ENCODE data around the gene GRIK3.

Gene GRIK3

DNA sequence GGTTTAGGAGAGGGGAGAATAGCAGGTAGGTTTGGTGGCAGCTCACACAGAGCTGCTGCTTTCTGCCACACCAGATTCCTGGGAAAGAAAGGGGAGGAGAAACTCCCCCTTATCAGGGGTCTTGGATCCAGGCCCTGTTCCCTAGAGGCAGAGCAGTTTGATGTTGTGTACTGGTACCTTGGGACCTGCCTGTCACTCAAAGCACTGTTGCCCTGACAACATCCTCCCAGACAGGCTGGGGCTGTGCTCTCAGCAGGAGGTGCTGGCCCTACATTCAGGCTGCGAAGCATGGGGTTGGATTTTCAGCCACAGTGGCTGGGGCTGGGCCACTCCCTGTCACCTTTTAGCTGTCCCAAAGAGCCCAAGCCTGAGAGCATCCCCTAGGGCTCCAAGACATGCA lies 188.0 kb downstream of the GRIK3 start:
- DNase-seq = no peak

DNA sequence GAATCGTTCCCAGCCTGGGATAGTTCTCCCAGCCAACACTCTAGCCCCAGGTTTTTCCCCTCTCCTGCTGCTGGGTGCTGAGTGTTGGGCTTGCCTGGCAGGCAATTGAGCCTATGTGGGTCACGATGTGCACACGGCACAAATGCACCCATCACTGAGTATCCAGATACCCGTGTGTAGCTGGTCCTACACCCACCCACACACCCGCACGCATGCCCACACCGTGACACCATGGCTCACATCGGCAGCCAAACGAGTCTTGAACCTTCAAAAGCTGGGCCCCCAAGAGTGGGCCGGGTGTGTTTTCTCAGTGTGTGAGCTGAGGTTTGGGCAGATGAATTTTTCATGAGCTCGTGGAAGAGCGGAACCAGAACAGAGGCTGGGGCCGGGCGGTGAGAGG lies 188.5 kb downstream of the GRIK3 start:
- no peak for DNase-seq

- DNase-seq = no peak
Observed at GRCh38 chr1:36844917-36845316, 189.4 kb downstream of the GRIK3 start.

- no peak for DNase-seq
Observed at GRCh38 chr1:36843906-36844610, 190.3 kb downstream of the GRIK3 start.

DNA sequence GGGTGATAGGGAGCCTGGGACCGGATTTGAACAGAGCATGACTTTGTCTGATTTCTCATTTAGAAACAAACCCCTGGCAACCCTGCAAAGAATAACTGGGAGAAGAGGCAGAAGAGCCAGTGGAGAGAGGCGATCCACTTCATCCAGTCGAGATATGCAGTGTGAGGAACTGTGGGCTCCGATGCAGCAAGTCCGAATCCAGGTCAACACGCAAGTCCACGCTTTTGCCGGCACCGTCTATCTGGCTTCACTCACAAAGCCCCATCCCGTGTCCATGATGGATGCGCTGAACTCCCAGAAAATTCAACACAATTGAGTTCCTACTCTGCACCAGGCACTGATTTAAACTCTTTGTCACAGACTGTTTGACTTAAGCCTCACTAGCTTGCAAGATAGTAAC lies 191.3 kb downstream of the GRIK3 start:
- no peak for DNase-seq

DNA sequence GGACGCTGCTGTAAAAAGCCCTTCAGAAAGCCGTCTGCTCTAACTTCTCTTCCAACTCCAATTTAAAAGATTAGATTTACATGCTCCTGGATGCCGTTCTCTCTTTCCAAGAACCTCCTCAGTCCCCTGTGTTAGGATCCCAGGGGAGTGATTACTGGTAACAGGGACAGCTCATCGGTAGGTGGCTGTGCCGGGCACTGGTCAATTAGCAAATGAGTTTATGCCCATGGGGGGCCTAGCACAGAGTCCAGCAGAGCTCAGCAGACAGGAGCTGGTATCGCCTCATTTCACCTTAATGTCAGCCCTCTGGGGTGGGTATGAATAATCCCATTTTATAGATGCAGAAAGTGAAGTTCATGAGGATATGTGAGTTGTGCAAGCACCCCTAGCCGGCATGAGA lies 191.9 kb downstream of the GRIK3 start:
- no peak for DNase-seq

DNA sequence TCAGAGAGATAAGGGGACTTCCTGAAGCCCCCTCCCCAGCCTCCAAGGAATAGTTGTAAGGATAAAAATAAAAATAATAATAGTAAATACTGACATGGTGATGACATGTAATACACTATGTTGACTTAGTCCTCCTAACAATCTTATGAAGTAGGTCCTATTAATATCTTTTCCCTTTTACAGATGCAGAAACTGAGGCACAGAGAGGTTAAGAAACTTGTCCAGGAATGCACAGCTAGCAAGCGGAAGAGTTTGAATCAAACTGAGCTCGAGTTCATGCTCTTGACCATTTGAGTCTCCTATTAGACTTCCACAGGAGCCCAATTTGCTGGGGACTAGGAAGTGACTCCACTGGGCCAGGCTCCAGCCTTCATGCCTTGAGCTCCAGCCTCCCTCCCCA lies 194.8 kb downstream of the GRIK3 start:
- DNase-seq = no peak

DNA sequence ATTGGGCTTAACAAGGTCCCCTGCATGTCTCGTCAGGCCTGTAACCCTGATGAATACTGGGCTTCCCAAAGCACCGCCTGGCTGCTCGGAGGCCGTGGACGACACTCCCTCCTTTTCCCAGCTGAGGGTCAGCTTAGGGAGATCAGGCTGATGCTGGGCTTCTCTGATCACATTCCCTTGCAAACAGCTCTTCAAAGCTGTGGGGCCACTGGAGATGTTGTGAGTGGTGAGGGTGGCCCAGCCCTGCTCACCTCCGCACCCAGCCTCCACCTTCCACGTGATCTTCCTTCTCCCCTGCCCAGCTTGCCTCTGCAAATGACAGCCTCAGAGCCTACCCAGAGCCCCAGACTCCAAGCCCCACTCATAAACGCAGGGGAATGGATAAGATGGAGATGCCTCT lies 195.4 kb downstream of the GRIK3 start:
- no peak for DNase-seq

DNA sequence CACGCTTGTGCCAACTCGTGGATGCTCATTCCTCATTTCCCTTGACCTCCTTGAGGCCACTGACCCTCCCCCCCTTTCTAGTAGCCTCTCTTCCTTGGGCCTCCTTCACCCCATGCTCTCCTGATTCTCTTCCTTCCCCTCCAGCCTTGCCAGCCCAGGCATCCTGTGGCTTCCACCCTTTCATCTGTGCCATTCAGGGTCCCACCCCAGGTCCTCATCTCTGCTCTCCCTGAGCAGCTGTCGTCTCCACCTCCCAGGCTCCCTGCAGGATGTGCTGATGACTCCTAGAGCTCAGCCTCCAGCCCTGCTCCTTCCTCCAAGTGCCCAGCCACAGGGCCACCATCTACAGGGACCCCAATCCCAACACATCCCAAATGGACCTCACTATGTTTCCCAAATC lies 197.4 kb downstream of the GRIK3 start:
- no peak for DNase-seq

DNA sequence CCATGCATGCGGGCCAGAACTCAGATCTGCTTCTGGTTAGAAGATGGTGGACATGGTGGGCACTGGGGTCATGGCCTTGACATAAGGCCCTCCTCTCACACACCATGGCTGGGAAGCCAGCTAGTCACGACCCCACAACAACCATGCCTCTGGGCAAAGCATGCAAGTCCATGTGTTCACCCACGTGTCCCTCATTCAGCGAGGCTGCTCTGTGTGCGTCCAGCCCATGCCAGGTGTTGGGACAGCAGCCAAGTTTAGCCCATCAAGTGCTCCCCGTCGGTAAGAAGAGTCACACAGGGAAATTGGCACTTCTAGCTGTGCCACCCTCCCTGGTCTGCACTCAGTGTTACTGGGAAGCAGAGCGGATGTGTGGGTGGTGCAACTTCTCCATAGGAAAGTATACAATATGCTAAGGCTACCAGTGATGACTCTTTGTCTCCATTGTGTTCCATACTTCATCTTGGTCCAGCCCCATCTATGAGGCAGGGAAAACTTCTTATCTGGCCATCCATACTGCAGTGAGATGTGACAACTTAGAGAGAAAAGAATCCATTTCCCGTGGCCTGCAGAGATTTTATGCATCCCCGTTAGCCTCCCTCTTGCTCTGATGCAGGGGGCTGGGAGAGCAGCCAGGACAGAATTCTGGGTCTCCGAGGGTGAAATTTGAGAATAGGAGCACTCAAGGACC lies 198.0 kb downstream of the GRIK3 start:
- DNase-seq = no peak

GRCh38 chr1:36835696-36836095 lies 198.6 kb downstream of the GRIK3 start:
- no peak for DNase-seq

DNA sequence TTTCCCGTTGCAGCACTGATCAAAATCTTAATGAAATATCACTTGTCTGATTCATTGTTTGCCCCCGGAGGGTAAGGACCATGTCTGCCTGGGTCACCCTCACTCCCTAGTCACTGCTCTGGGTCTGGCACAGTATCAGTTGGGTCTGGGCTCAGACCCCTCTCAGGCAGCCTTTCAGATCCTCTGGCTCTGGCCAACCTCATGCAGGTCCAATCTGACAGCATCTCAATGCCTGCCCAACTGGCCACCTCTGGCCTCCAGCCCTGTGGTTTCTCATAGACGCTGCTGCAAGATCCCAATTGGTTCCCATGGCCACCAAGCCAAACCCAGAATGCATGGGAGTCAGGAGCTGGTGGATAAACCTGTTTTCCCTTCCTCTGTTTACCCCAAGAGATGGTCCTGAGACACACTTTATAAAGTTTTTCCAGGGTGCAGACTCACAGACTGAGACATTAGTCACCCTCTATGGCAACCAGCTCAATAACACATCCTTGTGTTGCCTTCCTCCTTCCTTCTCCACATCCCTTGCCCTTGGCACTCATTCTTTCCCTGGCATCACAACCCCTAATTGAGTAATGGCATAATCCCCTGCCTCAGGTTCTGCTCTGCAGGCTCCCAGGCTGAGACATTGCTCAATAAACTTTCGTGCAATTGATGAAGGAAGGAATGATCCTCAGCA lies 199.2 kb downstream of the GRIK3 start:
- DNase-seq = no peak

DNA sequence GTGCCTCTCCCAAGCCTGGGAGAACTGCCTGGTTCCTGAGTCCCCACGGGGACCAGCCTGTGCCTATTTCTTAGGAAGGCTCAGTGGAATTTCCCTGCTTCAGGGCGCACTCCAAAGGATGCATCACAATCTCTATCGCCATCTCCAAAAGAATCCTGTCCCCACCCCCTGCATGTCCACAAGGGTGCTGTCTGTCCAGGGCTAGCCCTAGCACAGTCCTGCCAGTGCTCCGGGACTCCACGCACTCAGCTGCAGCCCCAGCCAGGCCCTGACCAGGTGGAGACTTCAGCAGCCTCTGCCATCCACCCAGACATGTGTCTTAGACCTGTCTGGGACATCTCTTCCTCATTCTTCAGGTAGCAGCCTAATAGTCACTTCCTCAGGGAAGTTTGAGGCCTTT lies 199.7 kb downstream of the GRIK3 start:
- no peak for DNase-seq

DNA sequence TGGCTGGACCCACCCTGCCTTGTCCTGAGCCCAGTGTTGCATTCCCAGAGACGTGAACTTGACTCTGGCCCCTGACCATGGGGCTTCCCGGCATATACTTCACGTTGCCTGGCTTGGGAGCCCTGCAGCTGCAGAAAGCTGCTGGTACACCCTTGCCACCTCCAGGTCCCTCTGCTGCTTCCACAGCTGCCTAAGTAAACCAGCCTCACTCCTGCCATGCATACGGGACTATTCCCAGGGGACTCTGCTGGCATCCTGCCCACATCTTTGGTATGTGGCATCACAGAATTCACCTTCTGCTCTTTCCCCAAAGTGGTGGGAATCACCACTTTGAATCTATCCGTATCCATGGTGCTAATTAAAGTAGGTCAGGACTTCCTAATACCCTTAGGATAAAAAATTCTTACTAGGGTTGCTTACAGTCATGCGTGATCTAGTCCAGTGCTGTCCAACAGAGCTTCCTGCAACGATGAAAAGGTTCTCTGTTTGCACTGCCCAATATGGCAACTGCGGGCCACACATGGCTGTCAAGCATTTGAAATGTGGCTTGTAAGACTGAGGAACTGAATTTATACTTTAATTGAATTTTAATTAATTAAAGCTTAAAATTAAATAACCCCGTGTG lies 203.0 kb downstream of the GRIK3 start:
- DNase-seq = no peak

GRCh38 chr1:36829961-36830360 lies 204.4 kb downstream of the GRIK3 start:
- DNase-seq = no peak

DNA sequence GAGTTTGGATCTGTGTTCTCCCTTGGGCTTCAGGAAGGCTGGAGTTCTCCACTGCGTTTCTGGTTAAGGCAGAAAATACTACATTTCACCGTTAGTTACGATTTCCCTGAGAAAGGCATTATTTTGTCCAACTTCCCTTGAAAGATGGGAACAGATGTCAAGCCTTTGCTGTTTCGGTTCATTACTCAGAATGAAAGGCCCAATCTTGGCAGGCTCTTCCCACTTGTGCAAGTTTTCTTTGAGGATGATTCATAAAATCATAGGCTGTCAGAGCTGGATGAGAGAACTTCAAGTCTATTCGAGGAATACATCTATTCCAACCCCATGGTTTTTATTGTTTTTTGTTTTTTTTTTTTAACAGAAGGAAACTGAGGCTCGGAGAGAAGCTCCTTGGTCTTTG lies 205.2 kb downstream of the GRIK3 start:
- no peak for DNase-seq

DNA sequence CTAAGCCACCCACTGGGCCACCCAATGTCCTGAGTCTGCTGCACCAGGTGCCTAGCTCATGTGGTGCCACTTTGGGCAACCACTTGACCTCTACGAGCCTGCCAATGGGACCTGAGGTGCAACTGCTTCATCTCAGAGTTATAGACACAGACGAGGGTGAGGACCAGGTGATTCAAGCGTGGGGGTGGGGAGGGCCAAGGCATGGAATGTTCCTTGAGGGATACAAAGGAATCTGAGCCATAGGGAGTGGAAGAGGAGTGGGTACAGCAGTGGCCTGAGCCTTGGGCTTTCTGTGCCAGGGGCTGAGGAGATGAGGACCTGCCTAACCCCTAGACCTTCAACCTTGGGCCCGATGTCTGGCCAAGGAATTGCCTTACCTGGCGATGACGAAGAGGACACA lies 209.1 kb downstream of the GRIK3 start:
- no peak for DNase-seq

- no peak for DNase-seq
Observed at GRCh38 chr1:36824390-36824861, 209.9 kb downstream of the GRIK3 start.

GRCh38 chr1:36822648-36823047 lies 211.7 kb downstream of the GRIK3 start:
- DNase-seq = no peak

DNA sequence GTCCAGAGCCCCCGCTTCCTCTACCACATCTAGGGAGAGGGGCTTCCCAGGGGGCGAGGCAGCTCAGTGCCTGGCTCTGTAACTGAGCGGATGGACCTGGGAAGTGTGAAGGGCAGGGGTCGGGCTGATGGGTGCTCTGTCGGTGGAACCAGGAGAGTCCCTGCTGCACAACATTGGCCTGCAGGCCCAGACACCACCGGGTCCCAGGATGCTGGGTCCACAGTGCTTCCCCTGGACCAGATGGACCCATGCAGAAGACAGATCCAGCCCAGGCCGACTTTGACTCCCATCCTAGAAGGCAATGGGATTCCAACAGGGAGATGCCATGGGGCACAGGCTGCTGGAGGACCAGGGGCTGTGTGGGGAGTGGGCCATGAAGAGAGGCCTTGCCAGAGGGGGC lies 212.9 kb downstream of the GRIK3 start:
- DNase-seq = no peak

DNA sequence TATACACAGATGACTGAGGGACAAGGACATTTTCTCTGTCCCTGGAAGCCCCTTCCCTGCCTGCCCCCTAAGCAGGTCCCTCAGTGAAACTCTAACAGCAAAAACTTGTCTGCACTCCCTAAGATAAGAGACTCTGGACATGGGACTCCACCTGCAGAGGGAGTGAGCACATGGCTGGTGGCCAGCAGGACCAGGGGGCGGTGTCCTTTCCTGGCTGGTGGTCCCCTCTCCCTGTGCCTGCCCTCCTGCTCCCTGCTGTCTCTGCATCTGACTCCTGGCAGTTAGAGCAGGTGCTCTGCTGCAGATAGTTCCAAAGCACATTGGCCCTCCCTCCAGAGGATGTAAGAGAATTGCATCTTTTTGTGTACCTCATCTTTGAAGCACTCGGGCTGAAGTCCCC lies 215.5 kb downstream of the GRIK3 start:
- DNase-seq = no peak

DNA sequence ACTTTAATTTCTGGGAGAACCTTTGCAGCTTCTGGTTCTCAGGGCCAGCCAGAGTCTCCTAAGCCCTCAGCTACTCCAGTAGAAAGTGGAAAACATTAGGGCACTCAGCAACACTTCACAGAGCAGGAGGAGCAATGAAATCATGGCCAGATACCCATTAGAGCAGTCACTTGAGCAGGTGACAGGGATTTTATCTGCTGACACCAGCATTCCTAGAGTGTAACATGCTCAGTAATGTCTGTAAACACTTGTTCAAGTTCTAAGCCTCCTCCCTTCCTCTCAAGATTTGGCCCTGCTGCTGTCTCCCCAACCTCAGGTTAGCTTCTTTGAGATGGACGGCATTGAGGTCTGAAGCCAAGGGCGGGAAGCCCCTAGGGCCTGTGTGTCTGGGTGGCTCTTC lies 218.0 kb downstream of the GRIK3 start:
- DNase-seq = no peak

DNA sequence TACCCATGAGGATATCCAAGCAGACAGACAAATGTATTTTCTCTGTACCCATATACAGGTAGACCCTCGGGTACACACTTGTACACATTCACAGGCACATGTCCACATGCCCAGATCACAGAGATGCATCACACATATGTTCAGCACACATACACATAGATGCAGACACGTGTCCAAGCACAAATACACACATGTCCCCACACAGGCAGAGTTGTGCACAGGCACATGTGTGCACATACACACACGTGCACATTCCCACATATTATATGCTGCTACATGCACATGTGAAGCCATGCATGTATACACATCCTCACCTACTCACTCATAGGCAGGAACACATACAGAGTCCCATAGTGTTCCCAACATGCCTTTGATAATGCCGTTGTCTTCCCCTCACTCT lies 219.5 kb downstream of the GRIK3 start:
- no peak for DNase-seq

- DNase-seq = no peak
Observed at GRCh38 chr1:36814083-36814482, 220.2 kb downstream of the GRIK3 start.
